Esophagus muscularis mucosa (tissue), 4 donors: Measurements from ENCODE around the gene OR51L1. TPM values are rescaled to one million over a fixed set of nuclear protein-coding genes. Genes with fewer than 3 reads are reported as not detected.

Experiments
- DNase-seq: peaks from one replicate; pipeline ENCODE4 v3.0.0-alpha.2; 2017; ENCODE audit errors: extremely low spot score
- H3K27ac ChIP-seq, 4 donors: fragments of 200-600 bp; sonication (generic); replicated peaks in 1 of 4; 1 replicate in 3 of 4; 2 replicates in 1 of 4; pipeline ENCODE4 v1.5.1; 2016 to 2019; ENCODE audit warnings: mild to moderate bottlenecking in 1 of 4
- H3K27me3 ChIP-seq, 4 donors: fragments of 200-600 bp; sonication (generic); one replicate each; pipeline versions ENCODE4 v1.5.1 to v1.6.0; 2016 to 2019
- H3K36me3 ChIP-seq, 4 donors: fragments of 200-600 bp; sonication (generic); one replicate each; pipeline ENCODE4 v1.5.1; 2016 to 2019
- H3K4me1 ChIP-seq, 4 donors: fragments of 200-600 bp; sonication (generic); one replicate each; pipeline ENCODE4 v1.5.1; 2016 to 2019
- H3K4me3 ChIP-seq, 4 donors: fragments of 200-600 bp; sonication (generic); 1 replicate in 2 of 4; 2 replicates in 2 of 4; pipeline ENCODE4 v1.5.1; 2016 to 2019; ENCODE audit warnings: mild to moderate bottlenecking in 4 of 4, moderate library complexity in 1 of 4
- H3K9me3 ChIP-seq, 4 donors: fragments of 200-600 bp; sonication (generic); 1 replicate in 3 of 4; 2 replicates in 1 of 4; pipeline ENCODE4 v1.5.1; 2016 to 2019
- CTCF ChIP-seq, 3 experiments: fragments of 200-600 bp in 2 of 3; fragments of 450-650 bp in 1 of 3; sonication (generic) in 2 of 3; IDR thresholded peaks; one replicate each; pipeline ENCODE4 v1.5.1; 2017 to 2019; ENCODE audit warnings: antibody characterized with exemption in 3 of 3, mild to moderate bottlenecking in 2 of 3, moderate library complexity in 1 of 3
- EP300 ChIP-seq: sonication (generic); formaldehyde crosslinking; IDR thresholded peaks from one replicate; pipeline ENCODE4 v1.6.1; 2017; ENCODE audit warnings: antibody characterized with exemption
- POLR2A ChIP-seq: fragments of 450-650 bp; IDR thresholded peaks from one replicate; pipeline ENCODE4 v1.6.1; 2017; ENCODE audit warnings: antibody characterized with exemption, moderate library complexity, mild to moderate bottlenecking, low read depth
- POLR2AphosphoS5 ChIP-seq, 2 donors: sonication (generic); formaldehyde crosslinking; IDR thresholded peaks; one replicate each; pipeline ENCODE4 v1.6.1; 2017; ENCODE audit warnings: antibody characterized with exemption in 2 of 2
- WGBS: methylation state at CpG from one replicate; pipeline ENCODE4 v1.1.5; 2018; 5-methylcytosine and 5-hydroxymethylcytosine counted together
- intact Hi-C: fragments of 100-400 bp; cut with DNase I; formaldehyde crosslinking; loops from one replicate; pipeline ENCODE4 v1.15.1; 2023
- total RNA-seq, 4 donors: library from RNA; depleted of rRNA; stranded (reverse); fragments of >200 nt; gene quantifications; one replicate each; pipeline versions ENCODE4 v1.1.0 to v1.2.1, GENCODE V29; 2016

The OR51L1 gene
- total RNA-seq, 4 donors from 2014 or later: not detected

- intact Hi-C loops: no loop called here
- WGBS: 100% methylated on average over 2 of the region's 2 CpGs
These were observed 27.3 kb downstream of the OR51L1 start for GRCh38 chr11:5021996-5022395.

DNA sequence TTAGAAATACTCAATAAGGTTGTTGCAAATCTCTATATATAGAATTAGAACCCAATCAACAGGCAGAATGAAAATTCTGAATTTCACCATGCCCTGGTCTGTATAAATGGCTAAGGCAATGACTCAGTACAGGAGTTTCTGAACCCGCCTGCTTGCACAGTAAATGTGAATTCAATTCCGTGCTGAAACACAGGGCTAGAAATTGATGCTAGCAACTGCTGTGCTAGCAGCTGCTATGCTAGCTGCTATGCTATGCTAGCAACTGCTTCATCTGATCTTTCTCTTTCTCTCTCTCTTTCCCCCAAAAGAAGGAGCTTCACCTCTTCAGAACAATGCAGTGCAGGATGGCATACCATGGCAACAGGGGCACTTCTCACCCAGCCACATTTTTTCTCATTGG lies 42.0 kb downstream of the OR51L1 start:
- intact Hi-C loops: no loop called here
- Histone ChIP-seq H3K27me3 (no peaks in the 10 kb centered on the region), H3K4me3 (no peak overlapping the region), H3K36me3 (no peaks in the 10 kb centered on the region), H3K9me3 (no peaks in the 10 kb centered on the region), H3K4me1 (no peaks in the 10 kb centered on the region), H3K27ac (no peak overlapping the region)
- 64% methylated on average over 2 of the region's 2 CpGs for WGBS
- TF ChIP-seq POLR2AphosphoS5 (IDR thresholded peaks at IDR 0.05) (no peak), POLR2A (no peak), CTCF (IDR thresholded peaks at IDR 0.05) (no peak), EP300 (no peak)
- DNase-seq: no peak

More at GRCh38 chr11:5021996-5022395, 27.3 kb downstream of the OR51L1 start:
- Histone ChIP-seq H3K36me3 (no peaks in the 10 kb centered on the region), H3K27ac (no peak overlapping the region), H3K9me3 (peaks cover 0 to 16% (median 10%) of the 10 kb centered on the region in 4 donors), H3K4me1 (no peaks in the 10 kb centered on the region), H3K4me3 (no peak overlapping the region), H3K27me3 (peaks cover 0 to 5% (median 0%) of the 10 kb centered on the region in 4 donors)
- TF ChIP-seq CTCF (IDR thresholded peaks at IDR 0.05) (no peak), EP300 (no peak), POLR2A (no peak), POLR2AphosphoS5 (IDR thresholded peaks at IDR 0.05) (no peak)
- DNase-seq: no peak

DNA sequence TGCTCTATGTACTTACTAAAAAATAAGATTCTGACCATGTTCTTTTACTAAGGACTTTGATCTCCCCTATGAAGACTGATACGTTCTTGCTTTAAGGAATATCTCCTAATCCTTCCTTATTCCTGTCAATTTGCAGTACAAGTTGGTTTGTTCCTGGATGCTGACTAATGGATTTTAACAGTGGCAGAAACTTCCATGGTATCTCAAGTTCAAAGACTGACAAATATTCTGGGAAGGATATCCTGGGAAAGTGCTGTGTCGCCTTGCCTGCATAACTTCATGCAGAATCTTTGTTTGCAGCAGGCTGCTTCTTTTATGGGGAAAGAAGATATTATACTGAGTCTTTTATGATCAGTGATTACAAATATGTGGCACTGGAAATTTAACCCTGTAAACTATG lies 43.3 kb downstream of the OR51L1 start:
- Histone ChIP-seq H3K27ac (no peak overlapping the region), H3K36me3 (no peaks in the 10 kb centered on the region), H3K27me3 (no peaks in the 10 kb centered on the region), H3K9me3 (no peaks in the 10 kb centered on the region), H3K4me3 (no peak overlapping the region), H3K4me1 (no peaks in the 10 kb centered on the region)
- TF ChIP-seq POLR2AphosphoS5 (IDR thresholded peaks at IDR 0.05): no peak
- no peak for TF ChIP-seq EP300
- TF ChIP-seq CTCF (IDR thresholded peaks at IDR 0.05): no peak
- TF ChIP-seq POLR2A: no peak
- no peak for DNase-seq
- WGBS: 51% methylated on average over 2 of the region's 2 CpGs
- intact Hi-C loops: no loop called here

GRCh38 chr11:5038341-5038740 lies 43.7 kb downstream of the OR51L1 start:
- WGBS: 87% methylated on average over 1 of the region's 1 CpG
- TF ChIP-seq EP300: no peak
- no peak for TF ChIP-seq POLR2A
- Histone ChIP-seq H3K27ac (no peak overlapping the region), H3K9me3 (no peaks in the 10 kb centered on the region), H3K36me3 (no peaks in the 10 kb centered on the region), H3K4me1 (no peaks in the 10 kb centered on the region), H3K4me3 (no peak overlapping the region), H3K27me3 (no peaks in the 10 kb centered on the region)
- intact Hi-C loops: no loop called here
- DNase-seq: no peak

- no peaks in the 10 kb centered on the region for H3K36me3 ChIP-seq
- H3K27ac ChIP-seq: no peak overlapping the region
- TF ChIP-seq EP300 (no peak), POLR2A (no peak), POLR2AphosphoS5 (IDR thresholded peaks at IDR 0.05) (no peak), CTCF (IDR thresholded peaks at IDR 0.05) (no peak)
- intact Hi-C loops: no loop called here
- no peak overlapping the region for H3K4me3 ChIP-seq
- no peaks in the 10 kb centered on the region for H3K4me1 ChIP-seq
- DNase-seq: no peak
- H3K27me3 ChIP-seq: no peaks in the 10 kb centered on the region
- WGBS: 68% methylated on average over 4 of the region's 4 CpGs
- H3K9me3 ChIP-seq: no peaks in the 10 kb centered on the region
These were observed 46.2 kb downstream of the OR51L1 start for GRCh38 chr11:5040876-5041275.
